ENCODE results near the gene WDPCP.
"Not testable (repeated sequence)": the region's sequence is repeated elsewhere in the genome, so short reads cannot be mapped to it uniquely, and the experiment has no call there.

The WDPCP gene

DNA sequence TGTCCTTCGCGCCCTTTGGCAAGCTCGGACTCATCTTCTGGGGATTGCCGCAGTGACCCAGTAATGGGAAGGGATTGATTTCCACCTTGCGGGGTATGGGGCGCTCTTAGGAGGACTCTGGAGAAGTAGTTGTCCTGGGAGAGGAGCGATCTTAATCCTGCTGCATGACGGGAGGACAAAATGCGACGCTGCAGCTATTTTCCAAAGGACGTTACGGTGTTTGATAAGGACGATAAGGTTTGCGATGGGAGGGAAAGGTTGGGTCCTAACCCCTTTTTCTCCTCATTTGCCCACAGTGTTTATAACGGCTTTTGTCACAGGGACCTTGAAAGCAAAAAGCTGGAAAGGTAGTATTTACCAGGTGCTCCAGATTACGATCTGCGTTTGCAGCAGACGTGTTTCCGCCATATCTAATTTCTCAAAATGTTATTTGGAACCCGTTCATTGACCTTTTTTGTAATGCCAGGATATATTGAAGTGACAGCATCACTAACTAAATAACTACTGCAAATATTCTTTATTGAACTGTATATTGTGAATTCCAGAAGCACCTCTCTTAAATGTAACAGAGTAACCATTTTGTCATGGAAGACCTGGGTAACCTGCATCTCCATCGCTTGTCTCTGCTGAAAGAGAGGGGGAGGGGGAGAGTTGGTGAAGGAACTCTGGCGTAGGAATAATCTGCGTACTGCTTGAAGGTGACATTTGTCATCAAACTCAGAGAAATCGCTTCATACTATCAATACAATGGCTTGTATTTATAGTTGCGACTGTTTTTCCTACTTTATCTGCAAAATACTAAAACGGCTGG, 1.1 kb upstream of the WDPCP start:
- DNase-seq = no peak

DNA sequence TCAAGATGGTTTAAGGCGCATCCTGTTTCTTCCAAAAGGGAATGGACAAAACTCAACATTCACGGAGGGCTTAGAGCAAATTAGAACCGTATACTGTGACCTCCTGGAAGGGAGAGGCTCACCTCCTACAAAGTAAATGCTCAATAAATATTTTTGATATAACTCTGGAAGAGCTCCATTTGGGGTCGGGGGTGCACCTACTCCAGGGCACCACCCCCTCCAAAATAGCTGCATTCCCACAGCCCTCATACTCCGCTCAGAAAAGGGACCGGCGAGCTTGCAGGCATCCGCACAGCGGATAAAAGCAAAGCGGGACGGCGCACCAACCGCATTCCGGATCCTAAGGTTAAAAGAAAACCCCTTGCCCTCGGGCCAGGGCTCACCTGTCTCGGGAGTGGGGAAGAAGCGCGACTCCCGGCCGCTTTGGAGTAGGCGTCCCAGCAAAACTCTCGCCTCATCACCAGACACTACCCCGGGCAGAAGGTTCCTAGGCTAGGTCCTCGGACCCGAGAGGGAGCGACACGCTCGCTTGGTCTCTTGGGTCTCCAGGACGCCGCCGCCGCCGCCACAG, 378 bp downstream of the WDPCP start:
- DNase-seq = no peak

DNA sequence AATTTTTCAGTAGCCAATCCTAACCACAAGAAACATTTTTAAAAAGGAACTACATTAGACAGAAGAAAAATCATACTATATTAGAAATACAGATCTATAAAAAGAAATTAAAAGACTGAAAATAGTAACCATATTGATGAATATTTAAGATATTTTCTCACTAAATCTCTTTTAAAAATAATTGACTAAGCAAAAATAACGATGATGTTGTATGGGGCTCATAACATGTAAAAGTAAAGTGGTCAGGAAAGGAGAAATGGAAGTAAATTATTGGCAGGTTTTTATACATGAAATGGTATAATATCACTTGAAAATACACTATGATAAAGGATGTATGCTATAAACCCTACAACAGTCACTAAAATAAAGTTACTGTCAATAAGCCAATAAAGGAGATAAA, 5.4 kb downstream of the WDPCP start:
- DNase-seq = no peak

DNA sequence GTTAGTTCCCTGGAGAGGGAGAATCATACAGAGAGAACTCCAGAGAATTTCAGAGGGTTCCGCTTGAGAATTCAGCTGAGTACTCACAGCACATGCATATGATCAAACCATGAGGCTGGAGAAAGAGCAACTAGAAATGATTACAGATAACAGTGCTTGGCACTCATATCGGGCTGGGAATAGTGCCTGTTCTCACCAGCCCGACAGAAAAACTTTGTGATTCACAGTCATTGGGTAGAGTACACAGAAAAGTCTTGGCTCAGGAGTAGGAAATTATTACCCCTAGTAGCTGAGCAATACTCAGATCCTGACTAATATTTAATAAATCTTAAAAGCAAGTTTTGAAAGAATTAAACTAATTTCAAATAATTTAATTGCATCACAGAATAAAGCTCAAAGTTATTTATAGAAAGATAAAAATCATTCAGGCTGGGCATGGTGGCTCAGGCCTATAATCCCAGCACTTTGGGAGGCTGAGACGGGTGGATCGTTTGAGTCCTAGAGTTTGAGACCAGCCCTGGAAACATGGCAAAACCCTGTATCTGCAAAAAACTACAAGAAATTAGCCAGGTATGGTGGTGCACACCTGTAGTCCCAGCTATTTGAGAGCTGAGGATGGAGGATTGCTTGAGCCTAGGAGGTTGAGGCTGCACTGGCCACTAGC, 6.8 kb downstream of the WDPCP start:
- no peak for DNase-seq

DNA sequence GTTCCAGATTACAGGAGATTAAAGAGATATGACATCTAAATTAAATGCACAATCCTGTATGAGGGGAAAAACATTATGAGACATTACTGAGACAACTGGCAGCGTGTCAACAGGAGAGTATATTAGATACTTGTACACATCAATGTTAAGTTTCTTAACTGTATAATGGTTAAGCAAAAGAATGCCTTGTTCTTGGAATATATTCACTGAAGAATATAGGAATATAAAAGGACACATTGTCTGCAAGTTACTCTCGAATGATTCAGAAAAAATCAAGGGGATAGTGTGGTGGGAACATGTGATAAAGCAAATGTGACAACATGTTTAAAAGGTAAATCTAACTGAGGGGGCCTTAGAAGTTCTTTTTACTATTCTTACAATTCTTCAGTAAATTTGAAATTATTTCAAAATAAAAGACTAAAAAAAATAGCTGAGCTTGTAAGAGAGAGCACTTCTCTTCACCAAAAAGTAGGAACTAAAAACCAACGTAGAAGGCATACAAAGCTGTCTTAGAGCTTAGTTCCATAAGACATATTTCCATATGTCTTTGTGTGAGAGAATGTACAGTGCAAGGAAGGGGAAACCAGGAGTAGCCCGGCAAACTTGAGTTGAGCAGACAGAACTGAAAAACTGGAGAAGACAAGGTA, 7.5 kb downstream of the WDPCP start:
- no peak for DNase-seq

DNA sequence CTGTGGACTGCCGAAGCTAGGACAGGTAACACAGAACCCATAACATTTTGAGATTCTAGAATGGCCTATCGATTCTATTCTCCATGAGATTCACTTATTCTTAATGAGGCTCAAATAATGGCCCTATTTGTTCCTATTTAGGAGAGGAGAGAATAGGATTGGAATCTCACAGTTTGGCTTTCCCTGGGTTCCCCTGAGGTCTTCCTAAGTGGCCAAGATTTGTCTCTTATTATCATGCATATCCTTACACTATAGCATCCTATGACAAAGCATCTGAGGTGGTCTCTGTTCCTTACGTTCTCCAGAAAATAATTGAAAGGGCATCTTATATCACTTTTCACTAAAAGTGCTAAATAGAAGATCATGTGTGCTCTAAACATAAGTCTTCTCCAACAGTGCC, 9.5 kb downstream of the WDPCP start:
- no peak for DNase-seq

DNA sequence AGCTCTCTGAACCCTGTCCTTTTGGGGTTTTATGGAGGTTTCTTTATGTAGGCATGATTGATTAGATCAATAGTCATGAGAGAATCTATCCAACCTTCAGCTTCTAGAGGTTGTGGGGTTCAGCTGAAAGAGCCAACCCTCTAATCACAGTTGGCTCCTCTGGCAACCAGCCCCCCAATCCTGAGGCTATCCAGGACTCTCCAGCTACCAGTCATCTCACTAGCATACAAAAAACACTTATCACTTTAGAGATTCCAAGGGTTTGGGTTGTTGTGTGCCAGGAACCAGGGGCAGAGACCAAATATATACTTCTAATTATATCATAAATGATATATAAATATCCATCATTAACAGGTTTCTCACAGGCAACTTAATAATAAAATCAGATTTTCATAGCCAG, 11.7 kb downstream of the WDPCP start:
- DNase-seq = no peak

DNA sequence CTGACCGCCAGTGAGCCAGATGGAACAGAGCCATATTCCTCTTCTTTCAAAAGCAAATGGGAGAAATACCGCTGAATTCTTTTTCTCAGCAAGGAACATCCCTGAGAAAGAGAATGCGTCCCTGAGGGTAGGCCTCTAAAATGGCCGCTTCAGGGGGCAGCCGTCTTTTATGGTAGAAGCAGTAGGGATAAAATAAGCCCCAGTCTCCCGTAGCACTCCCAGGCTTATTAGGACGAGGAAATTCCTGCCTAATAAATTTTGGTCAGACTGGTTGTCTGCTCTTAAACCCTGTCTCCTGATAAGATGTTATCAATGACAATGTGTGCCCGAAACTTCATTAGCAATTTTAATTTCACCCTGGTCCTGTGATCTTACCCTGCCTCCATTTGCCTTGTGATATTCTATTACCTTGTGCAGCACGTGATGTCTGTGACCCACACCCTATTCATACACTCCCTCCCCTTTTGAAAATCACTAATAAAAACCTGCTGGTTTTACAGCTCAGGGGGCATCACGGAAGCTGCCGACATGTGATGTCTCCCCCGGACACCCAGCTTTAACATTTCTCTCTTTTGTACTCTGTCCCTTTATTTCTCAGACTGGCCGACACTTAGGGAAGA, 14.4 kb downstream of the WDPCP start:
- DNase-seq = not testable (repeated sequence)

DNA sequence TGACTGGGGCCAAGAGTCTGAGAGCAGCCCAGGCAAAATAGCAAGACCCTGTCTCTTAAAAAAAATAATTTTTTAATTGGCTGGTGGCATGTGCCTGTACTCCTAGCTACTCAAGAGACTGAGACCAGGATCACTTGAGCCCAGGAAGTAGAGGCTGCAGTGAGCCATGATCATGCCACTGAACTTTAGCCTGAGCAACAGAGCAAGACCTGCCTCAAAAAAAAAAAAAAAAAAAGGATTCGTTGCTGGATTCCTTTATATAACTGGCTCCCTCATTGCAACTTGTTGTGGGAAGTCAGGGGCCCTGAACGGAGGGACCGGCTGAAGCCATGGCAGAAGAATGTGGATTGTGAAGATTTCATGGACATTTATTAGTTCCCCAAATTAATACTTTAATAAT, 15.3 kb downstream of the WDPCP start:
- DNase-seq = not testable (repeated sequence)

DNA sequence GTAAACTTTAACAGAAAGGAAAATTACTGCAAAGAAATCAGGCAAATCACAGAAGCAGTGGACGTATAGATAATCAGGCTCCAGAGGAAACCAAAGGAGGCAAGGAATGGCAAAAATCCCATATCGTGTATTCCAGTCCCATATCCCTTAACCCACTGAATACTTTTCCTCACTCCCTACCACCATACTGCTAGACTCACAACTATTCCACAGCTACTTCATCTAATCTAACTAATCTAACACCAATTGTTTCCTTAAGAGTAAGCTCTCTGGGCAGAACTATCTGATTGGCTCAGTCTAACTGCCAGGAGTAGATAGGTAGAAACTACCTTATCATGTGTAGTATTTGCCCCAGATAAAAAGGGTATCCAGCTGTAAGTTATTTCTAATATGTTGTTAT, 16.3 kb downstream of the WDPCP start:
- no peak for DNase-seq

DNA sequence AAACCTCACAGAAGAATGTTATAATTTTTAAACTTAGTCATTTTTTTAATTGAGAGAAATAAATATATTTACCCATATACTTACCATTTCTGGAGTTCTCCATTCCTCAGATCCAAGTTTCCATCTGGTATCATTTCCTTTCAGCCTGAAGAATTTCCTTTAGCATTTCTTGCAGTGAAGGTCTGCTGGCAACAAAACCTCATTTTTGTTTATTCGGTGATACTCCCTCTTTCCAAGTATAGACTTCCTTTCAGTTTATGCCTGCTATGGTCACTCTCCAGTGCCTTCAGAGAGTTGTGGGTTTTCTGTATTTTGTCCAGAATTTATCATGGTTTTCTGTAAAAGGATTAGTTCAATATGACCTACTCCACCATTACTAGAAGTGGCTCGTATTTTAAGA, 17.0 kb downstream of the WDPCP start:
- DNase-seq = no peak

DNA sequence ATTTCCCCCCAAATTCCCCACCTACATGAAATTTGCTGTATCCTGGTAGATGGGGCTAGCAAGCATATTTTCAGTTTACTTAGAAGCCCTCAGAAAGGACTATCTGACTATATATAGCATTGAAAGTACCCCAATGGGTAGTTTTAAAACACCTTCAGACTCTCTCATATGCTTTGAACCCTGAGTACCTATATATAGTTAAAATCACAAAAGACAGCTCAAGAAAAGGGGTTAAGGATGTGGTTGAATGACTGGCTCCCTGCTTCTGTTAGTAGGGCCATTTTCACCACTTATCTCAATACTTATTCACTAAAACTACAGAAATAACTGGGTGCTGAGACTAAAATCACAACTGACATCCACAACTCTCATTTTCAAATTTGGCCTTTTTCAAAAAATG, 18.5 kb downstream of the WDPCP start:
- DNase-seq = no peak

DNA sequence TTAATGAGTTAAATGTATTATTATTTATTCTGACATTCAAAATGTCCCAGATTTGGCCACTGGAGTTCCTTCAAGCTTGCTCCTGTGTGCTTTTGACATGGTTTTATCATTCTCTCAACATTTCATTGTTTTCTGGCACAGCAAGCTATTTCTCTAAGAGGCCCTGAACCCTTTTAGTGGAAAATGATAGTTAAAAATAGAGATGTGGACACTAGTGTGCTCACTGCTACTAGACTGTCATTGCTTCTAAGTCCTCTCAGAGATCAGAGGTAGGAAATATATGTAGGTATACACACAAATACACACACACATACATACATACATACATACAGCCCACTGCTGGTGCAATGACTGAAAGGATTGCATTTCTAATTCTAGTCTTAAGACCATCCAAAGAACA, 25.5 kb downstream of the WDPCP start:
- DNase-seq = no peak

DNA sequence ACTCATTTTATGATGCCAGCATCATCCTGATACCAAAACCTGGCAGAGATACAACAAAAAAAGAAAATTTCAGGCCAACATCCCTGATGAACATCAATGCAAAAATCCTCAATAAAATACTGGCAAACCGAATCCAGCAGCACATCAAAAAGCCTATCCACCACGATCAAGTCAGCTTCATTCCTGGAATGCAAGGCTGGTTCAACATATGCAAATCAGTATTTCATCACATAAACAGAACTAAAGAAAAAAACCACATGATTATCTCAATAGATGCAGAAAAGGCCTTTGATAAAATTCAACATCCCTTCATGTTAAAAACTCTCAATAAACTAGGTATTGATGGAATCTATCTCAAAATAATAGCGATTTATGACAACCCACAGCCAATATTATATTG, 29.4 kb downstream of the WDPCP start:
- not testable (repeated sequence) for DNase-seq

DNA sequence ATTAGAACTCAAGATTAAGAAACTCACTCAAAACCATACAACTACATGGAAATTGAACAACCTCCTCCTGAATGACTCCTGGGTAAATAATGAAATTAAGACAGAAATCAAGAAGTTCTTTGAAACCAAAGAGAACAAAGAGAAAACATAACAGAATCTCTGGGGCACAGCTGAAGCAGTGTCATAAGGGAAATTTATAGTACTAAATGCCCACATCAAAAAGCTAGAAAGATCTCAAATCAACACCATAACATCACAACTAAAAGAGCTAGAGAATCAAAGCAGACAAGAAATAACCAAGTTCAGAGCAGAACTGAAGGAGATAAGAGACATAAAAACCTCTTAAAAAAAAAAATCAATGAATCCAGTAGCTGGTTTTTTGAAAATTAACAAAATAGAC, 30.5 kb downstream of the WDPCP start:
- DNase-seq = not testable (repeated sequence)

DNA sequence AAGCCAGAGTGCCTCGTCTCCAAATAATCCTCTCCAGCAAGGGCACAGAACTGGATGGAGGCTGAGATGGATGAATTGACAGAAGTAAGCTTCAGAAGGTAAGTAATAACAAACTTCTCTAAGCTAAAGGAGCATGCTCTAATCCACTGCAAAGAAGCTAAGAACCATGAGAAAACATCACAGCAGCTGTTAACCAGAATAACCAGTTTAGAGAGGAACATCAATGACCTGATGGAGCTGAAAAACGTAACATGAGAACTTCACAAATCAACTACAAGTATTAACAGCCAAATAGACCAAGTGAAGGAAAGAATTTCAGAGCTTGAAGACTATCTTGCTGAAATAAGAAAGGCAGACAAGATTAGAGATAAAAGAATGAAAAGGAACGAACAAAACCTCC, 32.3 kb downstream of the WDPCP start:
- DNase-seq = no peak

DNA sequence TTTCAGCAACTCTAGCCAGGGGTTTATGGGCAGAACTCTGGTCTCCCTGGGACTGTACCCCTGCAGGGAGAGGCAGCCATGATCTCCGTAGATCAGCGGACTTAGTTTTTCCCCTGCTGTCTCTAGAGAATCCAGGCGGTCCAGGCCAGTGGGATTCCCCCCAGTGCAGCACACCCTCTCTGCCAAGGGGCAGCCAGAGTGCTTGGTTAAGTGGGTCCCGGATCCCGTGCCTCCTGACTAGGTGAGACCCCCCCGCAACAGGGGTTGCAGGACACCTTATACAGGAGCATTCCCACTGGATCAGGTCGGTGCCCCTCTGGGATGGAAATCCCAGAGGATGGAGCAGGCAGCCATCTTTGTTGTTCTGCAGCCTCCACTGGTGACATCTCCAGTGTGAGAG, 33.0 kb downstream of the WDPCP start:
- DNase-seq = no peak

DNA sequence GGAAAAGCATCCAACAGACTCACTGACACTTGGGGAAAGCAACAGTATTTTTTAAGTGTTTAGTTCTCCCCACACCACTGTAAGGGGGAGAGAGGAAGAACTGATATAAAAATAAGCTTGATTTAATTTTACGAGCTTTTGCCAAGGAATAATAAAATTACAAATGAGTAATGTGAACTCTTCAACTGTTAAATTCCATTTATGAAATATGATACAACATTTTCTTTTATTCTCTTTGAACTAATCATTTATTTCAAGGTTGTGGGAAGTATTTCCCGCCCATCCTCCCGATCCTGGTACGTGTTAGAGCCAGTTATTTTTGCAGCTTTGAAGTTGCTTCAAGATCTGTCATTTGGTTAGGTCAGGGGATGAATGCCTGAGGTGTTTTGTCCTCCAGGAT, 35.2 kb downstream of the WDPCP start:
- no peak for DNase-seq

DNA sequence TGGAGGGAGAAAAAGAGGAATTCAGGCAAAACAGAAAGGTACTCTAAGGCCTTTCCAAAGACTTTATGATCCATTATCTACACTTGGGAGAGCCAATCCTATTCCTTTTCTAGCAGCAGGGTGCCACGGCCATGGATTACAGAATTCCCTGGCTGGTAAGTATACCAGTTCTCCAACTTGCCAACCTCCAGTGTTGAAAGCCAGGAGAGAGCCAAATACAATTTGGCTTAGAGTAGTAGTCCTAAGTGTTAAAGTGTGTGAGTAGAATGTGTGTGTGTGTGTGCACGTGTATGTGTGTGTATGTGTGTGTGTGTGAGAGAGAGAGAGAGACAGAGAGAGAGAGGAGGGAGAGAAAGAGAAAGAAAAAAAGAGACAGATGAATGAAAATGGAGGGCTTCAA, 43.3 kb downstream of the WDPCP start:
- no peak for DNase-seq

DNA sequence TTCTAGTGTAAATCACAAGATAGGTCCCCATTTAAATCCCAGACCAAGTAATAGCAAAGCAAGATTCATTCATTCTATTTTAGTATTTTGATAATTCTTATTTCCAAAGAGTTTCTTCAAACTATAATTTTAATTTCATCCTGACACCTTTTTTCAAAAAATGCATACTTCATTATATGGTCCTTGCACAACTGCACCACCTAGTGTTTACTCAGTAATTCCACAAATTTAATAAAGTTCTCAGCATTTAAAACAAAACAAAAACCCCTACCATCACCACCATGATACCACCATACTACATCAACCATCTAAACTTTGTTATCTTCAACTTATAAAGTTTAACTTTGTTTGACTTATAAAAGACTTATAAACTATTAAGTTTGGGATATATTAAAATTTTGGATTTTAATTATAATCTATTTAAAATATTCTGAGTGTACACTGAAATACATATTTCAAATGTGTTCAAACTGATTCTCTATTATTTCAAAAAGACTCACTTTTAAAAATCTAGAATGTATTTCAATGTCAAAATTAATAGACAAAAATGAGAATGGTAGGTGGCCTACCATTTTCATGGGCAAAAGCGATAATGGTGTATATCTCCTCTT, 44.2 kb downstream of the WDPCP start:
- no peak for DNase-seq

DNA sequence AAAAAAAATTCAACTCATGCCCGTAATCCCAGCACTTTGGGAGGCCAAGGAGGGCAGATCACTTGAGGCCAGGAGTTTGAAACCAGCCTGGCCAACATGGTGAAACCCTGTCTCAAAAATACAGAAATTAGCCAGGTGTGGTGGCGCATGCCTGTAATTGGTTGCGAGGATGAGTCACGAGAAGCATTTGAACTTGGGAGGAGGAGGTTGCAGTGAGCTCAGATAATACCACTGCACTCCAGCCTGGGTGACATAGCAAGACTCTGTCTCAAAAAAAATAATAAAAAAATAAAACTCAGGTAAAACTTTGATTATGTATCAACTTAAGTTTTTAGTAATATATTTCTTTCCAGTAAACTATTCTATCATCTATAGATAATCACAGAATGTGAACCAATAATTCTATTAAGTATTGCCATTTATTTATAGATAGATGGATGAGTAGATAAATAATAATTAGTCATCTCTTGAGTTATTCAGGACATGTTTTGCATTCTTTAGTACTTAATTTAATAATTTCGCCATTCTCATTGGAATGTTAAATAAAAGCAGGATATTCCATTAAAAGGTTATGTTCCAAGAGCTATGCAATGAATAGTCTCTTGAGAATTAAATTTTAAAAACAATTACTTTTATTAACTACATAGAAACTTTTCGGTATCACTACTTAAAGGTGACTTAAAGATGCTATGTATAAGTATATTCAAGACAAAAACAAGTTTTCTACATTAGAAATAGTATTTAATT, 48.7 kb downstream of the WDPCP start:
- no peak for DNase-seq

DNA sequence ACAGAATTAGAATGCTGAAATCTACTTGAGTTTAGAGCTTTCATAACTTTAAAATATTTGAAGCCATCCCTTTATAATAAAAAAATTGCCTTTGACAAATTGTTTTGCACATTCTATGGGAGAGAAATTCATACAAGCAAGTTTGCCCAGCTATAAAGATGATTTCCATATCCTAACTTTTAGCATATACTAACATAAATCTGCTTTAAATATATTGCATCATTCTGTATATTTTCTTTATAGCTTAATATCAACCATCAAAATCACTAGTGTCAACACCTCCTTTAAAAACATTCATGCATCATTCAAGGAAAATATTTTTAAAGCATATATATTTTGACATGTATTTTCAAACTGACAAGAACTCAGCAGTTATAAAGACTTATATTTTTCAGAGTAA, 49.9 kb downstream of the WDPCP start:
- no peak for DNase-seq

Data from activated CD4-positive, alpha-beta T cell treated with anti-CD3 and anti-CD28 coated beads, Interleukin-2, amount 50 U/mL, for 48 hours (primary cell).